Bronchial epithelial cell (primary cell): ENCODE results near the gene EGFR. TPM values are rescaled to one million over a fixed set of nuclear protein-coding genes. Genes with fewer than 3 reads are reported as not detected.
A peak's percentile ranks its signal among the peaks of the same experiment; 100 is the strongest.

ENCODE experiments used
- DNase-seq: peaks from one replicate; pipeline ENCODE4 v3.0.0-alpha.2; 2010; ENCODE audit warnings: low read depth
- FAIRE-seq: peaks from 2 replicates; lab custom pipeline; 2011; peaks lifted over from hg19 to GRCh38; lab: Jason Lieb, UNC
- H3K27me3 ChIP-seq: 2 replicates; pipeline ENCODE4 v1.5.1; 2011; ENCODE audit warnings: low read length; ENCODE audit not compliant: control insufficient read depth, insufficient read depth
- H3K36me3 ChIP-seq: 2 replicates; pipeline ENCODE4 v1.5.1; 2011; ENCODE audit warnings: low read length; ENCODE audit not compliant: control insufficient read depth, insufficient read depth
- H3K4me3 ChIP-seq: 2 replicates; pipeline ENCODE4 v1.5.1; 2011; ENCODE audit warnings: mild to moderate bottlenecking, low read depth, low read length, control low read depth
- CTCF ChIP-seq: IDR thresholded peaks from 2 replicates; pipeline ENCODE4 v1.5.1; 2011; ENCODE audit warnings: mild to moderate bottlenecking, moderate library complexity, low read length, control low read depth, inconsistent platforms; ENCODE audit not compliant: insufficient read depth, severe bottlenecking
- total RNA-seq: library from RNA; depleted of rRNA; stranded (reverse); fragments of >200 nt; gene quantifications from 2 replicates; pipeline ENCODE4 v1.2.1, GENCODE V29; 2014

EGFR gene
- total RNA-seq, 1 donor from 2014 or later, result 137 TPM

- DNase-seq (no peak), FAIRE-seq (no peak)
- no peak overlapping the region for H3K4me3 ChIP-seq
- peaks cover 2% of the 10 kb centered on the region for H3K36me3 ChIP-seq
- TF ChIP-seq CTCF, result no peak
- H3K27me3 ChIP-seq, result no peaks in the 10 kb centered on the region
These were observed 74.9 kb downstream of the EGFR start for GRCh38 chr7:55093674-55094073.

- no peak for DNase-seq
- no peak overlapping the region for H3K4me3 ChIP-seq
- peaks cover 2% of the 10 kb centered on the region for H3K36me3 ChIP-seq
- no peaks in the 10 kb centered on the region for H3K27me3 ChIP-seq
- no peak for FAIRE-seq
- no peak for TF ChIP-seq CTCF
These were observed 75.4 kb downstream of the EGFR start for GRCh38 chr7:55094092-55094690.

- FAIRE-seq (peak; percentile 95), DNase-seq (no peak)
- Histone ChIP-seq H3K4me3 (no peak overlapping the region), H3K27me3 (no peaks in the 10 kb centered on the region), H3K36me3 (no peaks in the 10 kb centered on the region)
- TF ChIP-seq CTCF, result no peak
These were observed 76.9 kb downstream of the EGFR start for GRCh38 chr7:55095672-55096071.

GRCh38 chr7:55096323-55096722, 77.5 kb downstream of the EGFR start:
- Histone ChIP-seq H3K27me3 (no peaks in the 10 kb centered on the region), H3K4me3 (no peak overlapping the region), H3K36me3 (no peaks in the 10 kb centered on the region)
- FAIRE-seq, result no peak
- no peak for TF ChIP-seq CTCF
- DNase-seq, result no peak

- Histone ChIP-seq H3K36me3 (no peaks in the 10 kb centered on the region), H3K4me3 (no peak overlapping the region), H3K27me3 (no peaks in the 10 kb centered on the region)
- DNase-seq (no peak), FAIRE-seq (no peak)
- no peak for TF ChIP-seq CTCF
These were observed 78.3 kb downstream of the EGFR start for GRCh38 chr7:55097100-55097499.

GRCh38 chr7:55099066-55099820, 80.4 kb downstream of the EGFR start:
- DNase-seq, result peak; percentile 56
- Histone ChIP-seq H3K4me3 (no peak overlapping the region), H3K27me3 (no peaks in the 10 kb centered on the region), H3K36me3 (peaks cover 4% of the 10 kb centered on the region)
- FAIRE-seq, result peak; percentile 7
- TF ChIP-seq CTCF, result no peak
